Liver (tissue), 9 donors: Measurements from ENCODE around the gene TMBIM6. TPM values are rescaled to one million over a fixed set of nuclear protein-coding genes. Genes with fewer than 3 reads are reported as not detected.

Experiments used
- DNase-seq: peaks from one replicate; pipeline ENCODE4 v3.0.0-alpha.2; 2017; ENCODE audit warnings: low spot score
- H3K27ac ChIP-seq, 2 donors: one replicate each; pipeline ENCODE4 v1.7.0; 2013; ENCODE audit warnings: inconsistent platforms in 2 of 2, low read length in 2 of 2, control low read depth in 1 of 2, low read depth in 1 of 2, mild to moderate bottlenecking in 1 of 2
- H3K27me3 ChIP-seq, 4 donors: one replicate each; pipeline versions ENCODE4 v1.6.1 to v1.7.0; 2013; ENCODE audit warnings: low read length in 3 of 4, inconsistent platforms in 1 of 4, mild to moderate bottlenecking in 1 of 4, moderate library complexity in 1 of 4; ENCODE audit not compliant: control insufficient read depth in 4 of 4, insufficient read depth in 4 of 4
- H3K36me3 ChIP-seq, 4 donors: one replicate each; pipeline versions ENCODE4 v1.6.1 to v1.7.0; 2013; ENCODE audit warnings: low read length in 3 of 4, mild to moderate bottlenecking in 3 of 4, low read depth in 1 of 4, moderate library complexity in 1 of 4; ENCODE audit not compliant: control insufficient read depth in 4 of 4, insufficient read depth in 3 of 4
- H3K4me1 ChIP-seq, 4 donors: one replicate each; pipeline versions ENCODE4 v1.6.1 to v1.7.0; 2013; ENCODE audit warnings: low read length in 3 of 4, mild to moderate bottlenecking in 3 of 4, moderate library complexity in 1 of 4; ENCODE audit not compliant: control insufficient read depth in 4 of 4, insufficient read depth in 4 of 4
- H3K4me3 ChIP-seq, 3 donors: one replicate each; pipeline versions ENCODE4 v1.6.1 to v1.7.0; 2013; ENCODE audit warnings: low read length in 3 of 3, control low read depth in 1 of 3, low read depth in 1 of 3, mild to moderate bottlenecking in 1 of 3
- H3K9ac ChIP-seq, 2 donors: one replicate each; pipeline ENCODE4 v1.7.0; 2013; ENCODE audit warnings: low read length in 2 of 2, mild to moderate bottlenecking in 2 of 2, moderate library complexity in 2 of 2, control low read depth in 1 of 2, low read depth in 1 of 2
- H3K9me3 ChIP-seq, 4 donors: one replicate each; pipeline versions ENCODE4 v1.6.1 to v1.7.0; 2013; ENCODE audit warnings: low read length in 3 of 4; ENCODE audit not compliant: control insufficient read depth in 4 of 4
- EGR1 ChIP-seq, 2 donors: IDR thresholded peaks; 2 replicates each; pipeline ENCODE4 v1.6.1; 2016 to 2018; ENCODE audit warnings: antibody characterized with exemption in 2 of 2, low read depth in 2 of 2
- FOXA1 ChIP-seq: IDR thresholded peaks from 2 replicates; pipeline ENCODE4 v1.6.1; 2016; ENCODE audit warnings: antibody characterized with exemption
- FOXA2 ChIP-seq: IDR thresholded peaks from 2 replicates; pipeline ENCODE4 v1.6.1; 2016; ENCODE audit warnings: antibody characterized with exemption
- GABPA ChIP-seq, 2 donors: IDR thresholded peaks in 1 of 2; conservative IDR thresholded peaks in 1 of 2; 2 replicates each; pipeline ENCODE4 v1.6.1; 2016; ENCODE audit warnings: antibody characterized with exemption in 2 of 2, mild to moderate bottlenecking in 1 of 2, moderate library complexity in 1 of 2
- HNF4A ChIP-seq, 2 donors: conservative IDR thresholded peaks; 2 replicates each; pipeline ENCODE4 v1.6.1; 2016; ENCODE audit warnings: antibody characterized with exemption in 2 of 2, mild to moderate bottlenecking in 2 of 2
- HNF4G ChIP-seq: IDR thresholded peaks from 2 replicates; pipeline ENCODE4 v1.6.1; 2016; ENCODE audit warnings: antibody characterized with exemption
- JUND ChIP-seq, 2 donors: IDR thresholded peaks; 2 replicates each; pipeline ENCODE4 v1.6.1; 2016; ENCODE audit warnings: antibody characterized with exemption in 2 of 2
- MAX ChIP-seq: IDR thresholded peaks from 2 replicates; pipeline ENCODE4 v1.6.1; 2016; ENCODE audit warnings: antibody characterized with exemption
- NR2F2 ChIP-seq: IDR thresholded peaks from 2 replicates; pipeline ENCODE4 v1.6.1; 2016; ENCODE audit warnings: antibody characterized with exemption
- RAD21 ChIP-seq, 2 donors: IDR thresholded peaks; 2 replicates each; pipeline ENCODE4 v1.6.1; 2016; ENCODE audit warnings: antibody characterized with exemption in 2 of 2, mild to moderate bottlenecking in 2 of 2
- RXRA ChIP-seq, 2 donors: IDR thresholded peaks; 2 replicates each; pipeline ENCODE4 v1.6.1; 2017 to 2018; ENCODE audit warnings: antibody characterized with exemption in 2 of 2, mild to moderate bottlenecking in 1 of 2
- SP1 ChIP-seq: IDR thresholded peaks from 2 replicates; pipeline ENCODE4 v1.6.1; 2018; ENCODE audit warnings: antibody characterized with exemption, mild to moderate bottlenecking
- TAF1 ChIP-seq: conservative IDR thresholded peaks from 2 replicates; pipeline ENCODE4 v1.6.1; 2016; ENCODE audit warnings: antibody characterized with exemption, mild to moderate bottlenecking
- YY1 ChIP-seq: IDR thresholded peaks from 2 replicates; pipeline ENCODE4 v1.6.1; 2016; ENCODE audit warnings: antibody characterized with exemption, mild to moderate bottlenecking
- WGBS: extraction: QIAGEN DNeasy Blood & Tissue Kit; methylation state at CpG from one replicate; pipeline ENCODE4 v1.1.7; 2013; 5-methylcytosine and 5-hydroxymethylcytosine counted together
- polyA plus RNA-seq, 2 donors: library from polyadenylated mRNA; stranded (reverse) in 1 of 2; unstranded in 1 of 2; fragments of 200-250 nt in 1 of 2; fragments of >200 nt in 1 of 2; fragmentation: Nextera tagmentation in 1 of 2; extraction: Ambion mirVana in 1 of 2; gene quantifications; one replicate each; pipeline versions ENCODE4 v1.2.1 to v1.2.3, GENCODE V29; 2013 to 2015
- total RNA-seq, 2 donors: library from RNA; depleted of rRNA; stranded (reverse); fragments of >200 nt; gene quantifications; one replicate each; pipeline ENCODE4 v1.2.3, GENCODE V29; 2014
- TF ChIP-seq, protein P1 (sequence below): IDR thresholded peaks from 2 replicates; pipeline ENCODE4 v1.6.1; 2016; ENCODE audit warnings: antibody characterized with exemption
- TF ChIP-seq, protein P2 (sequence below): IDR thresholded peaks from 2 replicates; pipeline ENCODE4 v1.6.1; 2016; ENCODE audit warnings: antibody characterized with exemption
- TF ChIP-seq, protein P3 (sequence below): fragments of 150-350 bp; IDR thresholded peaks from 2 replicates; pipeline ENCODE4 v1.5.1; 2017; ENCODE audit warnings: improper control_type of control experiment, low read depth, low read length; ENCODE audit not compliant: missing input control
- donor health status: healthy.
- donor health status: healthy.
- donor health status: healthy.
- donor health status: healthy.
- donor health status: healthy.

Gene TMBIM6
- total and polyA plus RNA-seq, 4 donors, result 464 to 1,207 (median 713) TPM

GRCh38 chr12:49692851-49693250 lies 48.5 kb upstream of the TMBIM6 start:
- H3K4me1 ChIP-seq, result peaks cover 0 to 3% (median 0%) of the 10 kb centered on the region in 4 donors
- H3K9ac ChIP-seq, result no peak overlapping the region
- TF ChIP-seq FOXA1, result no peak
- TF ChIP-seq EGR1 (IDR thresholded peaks at IDR 0.05; ENCODE audit: low read depth in 2 of 2), result no peak
- no peak for TF ChIP-seq FOXA2
- TF ChIP-seq MAX, result no peak
- TF ChIP-seq NR2F2, result peak; percentile 21
- no peak for TF ChIP-seq RAD21 (IDR thresholded peaks at IDR 0.05)
- no peak for DNase-seq
- H3K36me3 ChIP-seq, result no peaks in the 10 kb centered on the region
- no peaks in the 10 kb centered on the region for H3K27me3 ChIP-seq
- no peaks in the 10 kb centered on the region for H3K9me3 ChIP-seq
- no peak overlapping the region for H3K4me3 ChIP-seq
- 56% methylated on average over 3 of the region's 3 CpGs for WGBS
- no peak overlapping the region for H3K27ac ChIP-seq

DNA sequence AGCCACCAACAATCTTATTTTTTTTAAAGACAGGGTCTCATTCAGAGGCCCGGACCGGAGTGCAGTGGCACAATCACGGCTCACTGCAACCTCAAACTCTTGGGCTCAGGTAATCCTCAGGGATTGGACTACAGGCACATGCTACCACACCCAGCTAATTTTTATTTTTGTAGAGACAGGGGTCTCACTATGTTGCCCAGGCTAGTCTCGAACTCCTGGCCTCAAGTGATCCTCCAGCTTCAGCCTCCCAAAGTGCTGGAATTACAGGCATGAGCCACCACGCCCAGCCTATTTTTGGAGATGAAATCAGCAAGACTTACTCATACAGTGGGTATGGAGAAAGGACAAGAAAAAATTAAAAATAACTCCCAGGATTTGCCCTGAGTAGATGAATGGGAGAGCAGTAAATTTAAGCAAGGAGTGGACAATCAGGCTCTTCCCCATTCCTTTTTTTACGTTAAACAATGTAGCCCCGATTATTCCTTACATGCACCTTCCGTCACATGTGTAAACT lies 47.4 kb upstream of the TMBIM6 start:
- Histone ChIP-seq H3K4me3 (no peak overlapping the region), H3K4me1 (peaks cover 0 to 3% (median 2%) of the 10 kb centered on the region in 4 donors), H3K36me3 (no peaks in the 10 kb centered on the region), H3K27ac (no peak overlapping the region), H3K9me3 (no peaks in the 10 kb centered on the region), H3K9ac (no peak overlapping the region), H3K27me3 (no peaks in the 10 kb centered on the region)
- no peak for DNase-seq
- TF ChIP-seq HNF4A (conservative IDR thresholded peaks at IDR 0.05), result no peak
- TF ChIP-seq, protein P1, sequence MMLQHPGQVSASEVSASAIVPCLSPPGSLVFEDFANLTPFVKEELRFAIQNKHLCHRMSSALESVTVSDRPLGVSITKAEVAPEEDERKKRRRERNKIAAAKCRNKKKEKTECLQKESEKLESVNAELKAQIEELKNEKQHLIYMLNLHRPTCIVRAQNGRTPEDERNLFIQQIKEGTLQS, result no peak
- TF ChIP-seq TAF1, result no peak
- no peak for TF ChIP-seq RXRA (IDR thresholded peaks at IDR 0.05)
- TF ChIP-seq SP1, result no peak
- TF ChIP-seq, protein P2, sequence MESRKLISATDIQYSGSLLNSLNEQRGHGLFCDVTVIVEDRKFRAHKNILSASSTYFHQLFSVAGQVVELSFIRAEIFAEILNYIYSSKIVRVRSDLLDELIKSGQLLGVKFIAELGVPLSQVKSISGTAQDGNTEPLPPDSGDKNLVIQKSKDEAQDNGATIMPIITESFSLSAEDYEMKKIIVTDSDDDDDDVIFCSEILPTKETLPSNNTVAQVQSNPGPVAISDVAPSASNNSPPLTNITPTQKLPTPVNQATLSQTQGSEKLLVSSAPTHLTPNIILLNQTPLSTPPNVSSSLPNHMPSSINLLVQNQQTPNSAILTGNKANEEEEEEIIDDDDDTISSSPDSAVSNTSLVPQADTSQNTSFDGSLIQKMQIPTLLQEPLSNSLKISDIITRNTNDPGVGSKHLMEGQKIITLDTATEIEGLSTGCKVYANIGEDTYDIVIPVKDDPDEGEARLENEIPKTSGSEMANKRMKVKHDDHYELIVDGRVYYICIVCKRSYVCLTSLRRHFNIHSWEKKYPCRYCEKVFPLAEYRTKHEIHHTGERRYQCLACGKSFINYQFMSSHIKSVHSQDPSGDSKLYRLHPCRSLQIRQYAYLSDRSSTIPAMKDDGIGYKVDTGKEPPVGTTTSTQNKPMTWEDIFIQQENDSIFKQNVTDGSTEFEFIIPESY, result no peak
- TF ChIP-seq JUND (IDR thresholded peaks at IDR 0.05), result no peak
- TF ChIP-seq EGR1 (IDR thresholded peaks at IDR 0.05; ENCODE audit: low read depth in 2 of 2), result no peak
- TF ChIP-seq, protein P3, sequence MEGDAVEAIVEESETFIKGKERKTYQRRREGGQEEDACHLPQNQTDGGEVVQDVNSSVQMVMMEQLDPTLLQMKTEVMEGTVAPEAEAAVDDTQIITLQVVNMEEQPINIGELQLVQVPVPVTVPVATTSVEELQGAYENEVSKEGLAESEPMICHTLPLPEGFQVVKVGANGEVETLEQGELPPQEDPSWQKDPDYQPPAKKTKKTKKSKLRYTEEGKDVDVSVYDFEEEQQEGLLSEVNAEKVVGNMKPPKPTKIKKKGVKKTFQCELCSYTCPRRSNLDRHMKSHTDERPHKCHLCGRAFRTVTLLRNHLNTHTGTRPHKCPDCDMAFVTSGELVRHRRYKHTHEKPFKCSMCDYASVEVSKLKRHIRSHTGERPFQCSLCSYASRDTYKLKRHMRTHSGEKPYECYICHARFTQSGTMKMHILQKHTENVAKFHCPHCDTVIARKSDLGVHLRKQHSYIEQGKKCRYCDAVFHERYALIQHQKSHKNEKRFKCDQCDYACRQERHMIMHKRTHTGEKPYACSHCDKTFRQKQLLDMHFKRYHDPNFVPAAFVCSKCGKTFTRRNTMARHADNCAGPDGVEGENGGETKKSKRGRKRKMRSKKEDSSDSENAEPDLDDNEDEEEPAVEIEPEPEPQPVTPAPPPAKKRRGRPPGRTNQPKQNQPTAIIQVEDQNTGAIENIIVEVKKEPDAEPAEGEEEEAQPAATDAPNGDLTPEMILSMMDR, result no peak
- TF ChIP-seq YY1, result no peak
- TF ChIP-seq HNF4G, result no peak
- WGBS, result 95% methylated on average over 8 of the region's 8 CpGs

GRCh38 chr12:49696723-49697122 lies 44.6 kb upstream of the TMBIM6 start:
- Histone ChIP-seq H3K27me3 (no peaks in the 10 kb centered on the region), H3K36me3 (no peaks in the 10 kb centered on the region), H3K4me3 (no peak overlapping the region), H3K27ac (no peak overlapping the region), H3K4me1 (peaks cover 0 to 8% (median 3%) of the 10 kb centered on the region in 4 donors), H3K9ac (no peak overlapping the region), H3K9me3 (no peaks in the 10 kb centered on the region)
- DNase-seq, result no peak
- TF ChIP-seq, protein P1, result no peak
- TF ChIP-seq GABPA (IDR thresholded peaks at IDR 0.05 in 1 of 2, conservative IDR thresholded peaks at IDR 0.05 in 1 of 2) (no peak), HNF4A (conservative IDR thresholded peaks at IDR 0.05) (no peak), MAX (no peak), NR2F2 (no peak), TAF1 (no peak), EGR1 (IDR thresholded peaks at IDR 0.05; ENCODE audit: low read depth in 2 of 2) (no peak), FOXA1 (no peak)
- TF ChIP-seq, protein P3, result no peak
- TF ChIP-seq, protein P2, result no peak
